Urinary bladder (tissue), 4 donors: ENCODE data around the gene CLDN5. TPM values are rescaled to one million over a fixed set of nuclear protein-coding genes. Genes with fewer than 3 reads are reported as not detected.

Experiments used
- DNase-seq: peaks from one replicate; pipeline ENCODE4 v3.0.0-alpha.2; 2015; ENCODE audit errors: extremely low spot score
- H3K27ac ChIP-seq: one replicate; pipeline ENCODE4 v1.5.1; 2013; ENCODE audit warnings: low read depth, mild to moderate bottlenecking, moderate library complexity
- H3K36me3 ChIP-seq: one replicate; pipeline ENCODE4 v1.6.1; 2013; ENCODE audit warnings: mild to moderate bottlenecking, moderate library complexity; ENCODE audit not compliant: insufficient read depth
- H3K4me1 ChIP-seq: one replicate; pipeline ENCODE4 v1.6.1; 2013; ENCODE audit warnings: mild to moderate bottlenecking, moderate library complexity; ENCODE audit not compliant: insufficient read depth
- H3K4me3 ChIP-seq: one replicate; pipeline ENCODE4 v1.5.1; 2013; ENCODE audit warnings: low read depth, low read length
- WGBS: extraction: QIAGEN DNeasy Blood & Tissue Kit; methylation state at CpG from one replicate; pipeline ENCODE4 v1.1.7; 2013; 5-methylcytosine and 5-hydroxymethylcytosine counted together
- polyA plus RNA-seq: library from polyadenylated mRNA; stranded (reverse); fragments of 200-250 nt; gene quantifications from one replicate; pipeline ENCODE4 v1.2.3, GENCODE V29; 2013
- total RNA-seq: library from RNA; depleted of rRNA; stranded (reverse); fragments of >200 nt; gene quantifications from one replicate; pipeline ENCODE4 v1.2.3, GENCODE V29; 2014
- donor health status: healthy with polysubstance abuse.
- donor health status: healthy.

Gene CLDN5
- total and polyA plus RNA-seq, 2 donors = 49.3 to 148 TPM

- WGBS = 81% methylated on average over 8 of the region's 8 CpGs
- no peaks in the 10 kb centered on the region for H3K36me3 ChIP-seq
Observed at GRCh38 chr22:19483481-19484244, 40.5 kb downstream of the CLDN5 start.

GRCh38 chr22:19482297-19482696 lies 41.9 kb downstream of the CLDN5 start:
- Histone ChIP-seq H3K36me3 (no peaks in the 10 kb centered on the region), H3K27ac (no peak overlapping the region), H3K4me3 (no peak overlapping the region), H3K4me1 (no peaks in the 10 kb centered on the region)
- 91% methylated on average over 9 of the region's 9 CpGs for WGBS
- DNase-seq = no peak

More at GRCh38 chr22:19483481-19484244, 40.5 kb downstream of the CLDN5 start:
- Histone ChIP-seq H3K27ac (no peak overlapping the region), H3K4me3 (no peak overlapping the region), H3K4me1 (no peaks in the 10 kb centered on the region)
- no peak for DNase-seq

GRCh38 chr22:19480789-19481188 lies 43.4 kb downstream of the CLDN5 start:
- no peak for DNase-seq
- H3K27ac ChIP-seq = no peak overlapping the region
- no peak overlapping the region for H3K4me3 ChIP-seq
- H3K36me3 ChIP-seq = no peaks in the 10 kb centered on the region
- 69% methylated on average over 10 of the region's 10 CpGs for WGBS
- no peaks in the 10 kb centered on the region for H3K4me1 ChIP-seq

DNA sequence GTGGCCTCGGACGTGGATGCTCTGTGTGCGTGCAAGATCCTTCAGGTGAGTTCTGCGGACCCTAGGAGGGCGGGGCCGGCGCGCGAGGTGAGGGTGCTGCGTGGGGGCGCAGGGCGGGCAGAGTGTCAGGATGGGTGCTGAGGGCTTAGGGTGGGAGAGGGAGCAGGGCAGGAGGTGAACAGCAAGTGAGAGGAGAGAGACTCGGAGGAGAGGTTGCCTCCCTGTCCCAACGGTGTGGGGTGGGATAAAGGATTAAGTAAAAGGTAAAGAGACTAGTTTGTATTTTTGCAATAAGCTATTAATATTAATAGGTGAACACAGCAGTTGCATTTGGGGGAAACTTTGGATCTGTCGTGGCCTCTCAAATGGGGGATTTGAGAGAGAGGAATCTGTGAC lies 44.0 kb downstream of the CLDN5 start:
- Histone ChIP-seq H3K27ac (no peak overlapping the region), H3K36me3 (no peaks in the 10 kb centered on the region), H3K4me1 (no peaks in the 10 kb centered on the region), H3K4me3 (peak overlapping the region; percentile 16)
- under 1% methylated on average over 15 of the region's 15 CpGs for WGBS
- no peak for DNase-seq

- DNase-seq = peak; percentile 99
- Histone ChIP-seq H3K4me3 (peak within 1 kb of the TSS; percentile 81), H3K27ac (peak within 1 kb of the TSS; percentile 97), H3K4me1 (no peaks in the 10 kb centered on the region), H3K36me3 (no peaks in the 10 kb centered on the region)
- WGBS = under 1% methylated on average over 50 of the region's 50 CpGs
Observed at GRCh38 chr22:19479355-19480172, 44.6 kb downstream of the CLDN5 start, which contains the start of gene CDC45. Gene CDC45 (plus strand): TSS chr22:19479920. CDS start chr22:19479969, 49 bp downstream.

- Histone ChIP-seq H3K4me3 (peak within 1 kb of the TSS; percentile 81), H3K36me3 (no peaks in the 10 kb centered on the region), H3K4me1 (no peaks in the 10 kb centered on the region), H3K27ac (peak within 1 kb of the TSS; percentile 97)
- WGBS = under 1% methylated on average over 42 of the region's 42 CpGs
- no peak for DNase-seq
Observed at GRCh38 chr22:19478901-19479354, 45.3 kb downstream of the CLDN5 start, which contains the start of gene UFD1. Gene UFD1 (minus strand): TSS chr22:19479193. CDS start chr22:19479085, 108 bp downstream.

GRCh38 chr22:19478045-19478900 lies 45.9 kb downstream of the CLDN5 start:
- H3K36me3 ChIP-seq = no peaks in the 10 kb centered on the region
- no peak overlapping the region for H3K27ac ChIP-seq
- DNase-seq = no peak
- peak overlapping the region; percentile 81 for H3K4me3 ChIP-seq
- 1% methylated on average over 31 of the region's 31 CpGs for whole genome bisulfite sequencing
- no peaks in the 10 kb centered on the region for H3K4me1 ChIP-seq

- Histone ChIP-seq H3K4me1 (no peaks in the 10 kb centered on the region), H3K36me3 (no peaks in the 10 kb centered on the region), H3K4me3 (peak overlapping the region; percentile 81), H3K27ac (no peak overlapping the region)
- 29% methylated on average over 5 of the region's 5 CpGs for WGBS
- no peak for DNase-seq
Observed at GRCh38 chr22:19477321-19478044, 46.7 kb downstream of the CLDN5 start.

- Histone ChIP-seq H3K4me1 (no peaks in the 10 kb centered on the region), H3K27ac (no peak overlapping the region), H3K36me3 (peaks cover 3% of the 10 kb centered on the region), H3K4me3 (no peak overlapping the region)
- 80% methylated on average over 3 of the region's 3 CpGs for WGBS
- no peak for DNase-seq
Observed at GRCh38 chr22:19476023-19476422, 48.2 kb downstream of the CLDN5 start.

DNA sequence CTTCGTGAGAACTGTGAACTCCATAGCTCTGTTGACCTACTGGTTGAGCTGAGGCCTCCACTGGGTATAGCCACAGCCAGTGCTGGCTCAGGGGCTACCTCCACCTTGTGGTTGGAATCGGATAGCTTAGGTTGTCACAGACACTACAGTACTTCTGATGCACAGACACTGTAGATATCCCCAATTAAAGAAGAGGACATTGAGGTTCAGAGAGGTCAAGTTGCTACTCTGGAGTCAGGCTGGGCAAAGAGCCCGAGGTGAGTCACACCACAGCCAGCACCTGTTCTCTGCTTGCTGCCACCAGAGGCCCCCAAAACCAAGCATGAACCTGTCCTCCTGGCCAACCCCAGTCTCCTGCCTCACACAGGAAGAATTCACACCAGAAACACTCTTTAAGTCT lies 50.6 kb downstream of the CLDN5 start:
- no peak overlapping the region for H3K27ac ChIP-seq
- 82% methylated on average over 3 of the region's 3 CpGs for WGBS
- peaks cover 12% of the 10 kb centered on the region for H3K36me3 ChIP-seq
- H3K4me3 ChIP-seq = no peak overlapping the region
- no peaks in the 10 kb centered on the region for H3K4me1 ChIP-seq
- no peak for DNase-seq
